ENCODE data around the gene ZNF436.
"Not testable (repeated sequence)": the region's sequence is repeated elsewhere in the genome, so short reads cannot be mapped to it uniquely, and the experiment has no call there.

Gene ZNF436

DNA sequence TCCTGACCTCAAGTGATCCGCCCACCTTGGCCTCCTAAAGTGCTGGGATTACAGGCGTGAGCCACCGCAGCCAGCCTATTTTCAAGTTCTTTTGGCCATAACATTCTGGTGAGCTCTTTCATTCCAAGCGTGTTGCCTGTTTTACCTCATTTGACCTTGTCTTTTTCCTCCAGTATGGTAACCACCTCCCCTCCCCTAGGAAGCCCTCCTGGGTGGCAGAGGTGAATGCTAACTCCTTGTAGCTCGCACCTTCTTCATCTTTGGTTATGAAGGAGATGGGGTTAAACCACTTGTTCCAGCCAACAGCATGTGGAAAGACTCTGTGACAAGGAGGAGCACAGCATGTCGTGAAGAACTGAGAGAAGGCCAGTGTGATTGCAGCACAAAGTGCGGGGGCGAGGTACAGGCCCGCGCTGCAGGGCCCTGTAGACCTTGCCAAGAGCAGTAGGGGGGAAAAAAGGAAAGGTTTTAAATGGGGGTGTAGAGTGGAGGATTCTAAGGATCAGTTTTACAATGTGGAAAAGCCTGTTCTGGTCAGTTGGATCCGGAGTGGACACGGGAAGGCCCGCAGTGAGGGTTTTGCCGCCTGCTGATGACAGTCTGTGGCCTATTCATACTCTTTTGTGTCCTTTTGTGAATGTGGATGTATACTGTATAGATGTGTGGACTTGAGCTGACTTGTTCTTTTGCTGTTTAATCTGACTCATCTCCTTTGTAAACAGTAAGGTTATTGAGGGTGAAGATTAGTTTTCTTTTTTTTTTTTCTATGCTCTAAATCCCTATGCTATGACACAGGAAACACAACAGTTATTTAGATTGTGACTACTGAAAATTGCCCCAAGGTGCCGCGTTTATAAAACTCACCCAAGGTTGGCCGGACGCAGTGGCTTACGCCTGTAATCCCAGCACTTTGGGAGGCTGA is 7.5 kb upstream of the ZNF436 start:
- Histone ChIP-seq H3K4me2 (no peak overlapping the region), H3K36me3 (no peaks in the 10 kb centered on the region), H3K27me3 (no peaks in the 10 kb centered on the region), H4K20me1 (no peaks in the 10 kb centered on the region), H3K4me1 (peaks cover 25% of the 10 kb centered on the region), H3K27ac (no peak overlapping the region), H3K9me3 (peaks cover 3% of the 10 kb centered on the region; the same call in 1 of the 2 replicates), H3K9ac (no peak overlapping the region), H3K4me3 (no peak overlapping the region)
- no peak for TF ChIP-seq Cebpa-rat (IDR thresholded peaks at IDR 0.05)

DNA sequence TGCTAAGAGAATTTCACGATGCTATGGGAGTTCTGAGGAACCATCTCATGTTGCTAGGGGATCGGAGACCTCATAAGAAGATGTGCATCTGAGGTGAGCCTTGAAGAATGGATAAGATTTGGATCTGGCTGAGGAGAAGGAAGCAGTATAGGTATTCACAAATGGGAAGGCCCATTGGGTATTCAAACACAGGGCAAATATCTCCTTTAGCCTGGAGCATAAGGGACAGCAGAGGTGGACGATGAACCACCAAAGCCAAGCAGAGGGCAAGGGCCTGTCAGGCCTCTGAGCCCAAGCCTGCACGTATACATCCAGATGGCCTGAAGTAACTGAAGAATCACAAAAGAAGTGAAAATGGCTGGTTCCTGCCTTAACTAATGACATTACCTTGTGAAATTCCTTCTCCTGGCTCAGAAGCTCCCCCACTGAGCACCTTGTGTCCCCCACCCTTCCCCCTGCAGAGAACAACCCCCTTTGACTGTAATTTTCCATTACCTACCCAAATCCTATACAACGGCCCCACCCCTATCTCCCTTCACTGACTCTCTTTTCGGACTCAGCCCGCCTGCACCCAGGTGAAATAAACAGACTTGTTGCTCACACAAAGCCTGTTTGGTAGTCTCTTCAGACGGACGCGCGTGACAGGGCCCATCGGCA is 4.6 kb upstream of the ZNF436 start:
- not testable (repeated sequence) for H3K9me3 ChIP-seq, H3K27me3 ChIP-seq, H3K9ac ChIP-seq, H3K27ac ChIP-seq, H3K36me3 ChIP-seq, H4K20me1 ChIP-seq, H3K4me2 ChIP-seq, H3K4me3 ChIP-seq
- peaks cover 50% of the 10 kb centered on the region for H3K4me1 ChIP-seq

DNA sequence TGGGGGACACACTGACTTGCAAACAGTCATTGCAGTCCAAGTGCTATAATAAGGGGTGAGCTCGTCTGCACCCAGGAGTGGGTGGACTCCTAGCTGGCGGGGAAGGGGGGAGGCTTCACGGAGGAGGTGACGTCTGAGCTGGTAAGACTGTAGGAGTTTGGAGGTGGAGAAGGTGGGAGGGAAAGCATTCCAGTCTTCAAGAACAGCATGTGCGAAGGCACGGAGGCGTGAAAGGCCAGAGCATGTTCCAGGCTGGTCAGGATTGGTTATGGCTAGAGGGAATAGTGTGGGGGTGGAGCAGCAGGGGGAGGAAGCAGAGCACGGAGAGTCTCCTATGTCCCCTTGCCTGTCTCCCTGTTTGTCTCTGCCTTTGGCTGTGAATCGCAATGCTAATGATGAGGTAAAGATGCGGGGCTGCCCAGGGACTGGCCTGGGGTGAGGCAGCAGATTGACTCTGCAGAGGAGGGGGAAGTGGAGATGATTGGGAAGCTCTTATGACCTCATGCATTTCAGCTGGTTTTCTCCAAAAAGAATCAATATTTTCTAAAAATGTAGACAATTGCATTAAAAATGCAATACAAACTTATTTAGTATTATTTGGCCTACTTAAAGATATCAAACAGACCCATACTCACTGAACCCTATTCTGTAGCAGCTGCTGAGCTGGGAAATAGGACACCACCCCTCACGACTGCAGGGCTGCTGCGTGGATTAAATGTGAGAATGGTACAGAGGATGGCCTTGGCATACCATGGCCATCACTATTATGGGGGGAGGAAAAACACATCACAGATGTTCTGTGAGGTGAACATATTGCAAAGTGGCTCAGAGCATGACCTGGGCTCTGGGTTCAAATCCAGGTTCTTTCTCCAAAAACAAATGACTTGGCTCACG is 2.6 kb upstream of the ZNF436 start:
- H3K36me3 ChIP-seq: peaks cover 5% of the 10 kb centered on the region; the same call in 1 of the 2 replicates
- peak overlapping the region; percentile 97 for H3K4me2 ChIP-seq
- peaks cover 56% of the 10 kb centered on the region for H3K4me1 ChIP-seq
- H3K9me3 ChIP-seq: peaks cover 4% of the 10 kb centered on the region; the same call in 1 of the 2 replicates
- no peaks in the 10 kb centered on the region for H3K27me3 ChIP-seq
- H3K27ac ChIP-seq: no peak overlapping the region
- TF ChIP-seq Cebpa-rat (IDR thresholded peaks at IDR 0.05): no peak
- H3K4me3 ChIP-seq: no peak overlapping the region
- H3K9ac ChIP-seq: peak overlapping the region; percentile 1; the same call in 1 of the 2 replicates
- no peaks in the 10 kb centered on the region for H4K20me1 ChIP-seq

DNA sequence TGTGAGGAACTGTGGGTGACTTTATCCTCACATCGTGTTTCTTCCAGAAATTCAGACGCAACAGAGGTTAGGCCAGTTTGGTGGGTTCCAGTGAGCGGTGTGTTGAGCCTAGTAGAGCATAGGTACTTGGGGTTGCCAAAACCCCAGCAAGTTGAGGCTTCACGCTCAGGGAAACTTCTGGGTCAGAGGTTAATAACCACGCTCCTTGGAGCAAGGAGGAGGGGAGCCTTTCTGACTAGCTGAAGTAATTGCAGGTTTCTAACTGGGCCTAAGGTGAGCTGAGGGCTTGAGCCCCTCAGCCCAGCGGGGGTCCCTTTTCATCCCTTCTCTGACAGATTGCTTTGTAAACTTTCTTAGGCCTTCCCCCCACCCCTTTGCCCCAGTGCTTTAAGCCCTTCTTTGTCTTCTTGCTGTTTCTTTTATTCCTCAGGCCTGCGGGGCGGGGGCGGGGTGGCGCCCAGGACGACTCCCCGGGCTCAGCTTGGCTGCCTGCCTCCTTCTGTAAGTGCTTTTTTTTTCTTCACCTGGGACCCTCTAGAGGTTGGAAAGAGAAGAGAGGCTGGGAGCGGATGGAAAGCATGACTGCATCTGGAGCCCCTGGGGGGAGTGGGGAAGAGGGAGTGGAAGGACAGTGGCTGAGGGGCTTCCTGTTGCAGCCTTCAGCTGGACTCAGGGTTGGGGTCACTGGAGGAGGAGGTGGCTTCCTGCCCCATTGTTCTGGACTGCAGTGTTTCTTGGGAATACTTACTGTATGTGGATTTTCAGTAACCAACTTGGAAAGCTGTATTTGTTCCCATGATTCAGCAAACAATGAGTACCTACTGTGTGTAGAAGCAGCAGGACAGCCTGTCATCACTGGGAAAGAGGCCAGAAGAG is 1.3 kb upstream of the ZNF436 start:
- H3K4me3 ChIP-seq: peak overlapping the region; percentile 83
- TF ChIP-seq Cebpa-rat (IDR thresholded peaks at IDR 0.05): no peak
- peak overlapping the region; percentile 92 for H3K27ac ChIP-seq

DNA sequence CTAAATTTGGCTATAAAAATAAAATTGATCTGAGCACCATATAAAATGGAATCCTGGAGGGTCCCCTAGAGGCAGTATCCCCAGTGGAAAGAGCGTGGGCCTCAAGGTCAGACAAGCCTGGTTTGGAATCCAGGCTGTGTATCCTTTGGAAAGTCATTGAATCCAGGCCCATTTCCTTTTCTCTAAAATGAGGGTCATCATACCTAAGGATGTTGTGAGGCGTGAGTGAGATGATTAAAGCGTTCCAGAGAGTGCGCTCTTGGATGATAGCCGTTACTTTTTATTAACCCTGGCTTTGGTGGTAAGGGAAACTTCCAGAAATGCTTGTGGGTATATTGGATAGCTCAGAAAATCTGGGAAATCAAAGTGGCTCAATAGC is 683 bp upstream of the ZNF436 start:
- H4K20me1 ChIP-seq: no peaks in the 10 kb centered on the region
- TF ChIP-seq Cebpa-rat (IDR thresholded peaks at IDR 0.05): no peak
- H3K27me3 ChIP-seq: no peaks in the 10 kb centered on the region
- peaks cover 20% of the 10 kb centered on the region for H3K9me3 ChIP-seq
- peak overlapping the region; percentile 89 for H3K9ac ChIP-seq
- peak overlapping the region; percentile 83 for H3K4me3 ChIP-seq
- H3K4me1 ChIP-seq: peaks cover 64% of the 10 kb centered on the region
- peak overlapping the region; percentile 97 for H3K4me2 ChIP-seq
- H3K27ac ChIP-seq: peak overlapping the region; percentile 92
- H3K36me3 ChIP-seq: peaks cover 24% of the 10 kb centered on the region

More for the DNA sequence above, 1.3 kb upstream of the ZNF436 start:
- Histone ChIP-seq H3K4me2 (peak overlapping the region; percentile 97), H3K9ac (peak overlapping the region; percentile 89), H4K20me1 (no peaks in the 10 kb centered on the region), H3K4me1 (peaks cover 64% of the 10 kb centered on the region), H3K9me3 (peaks cover 16% of the 10 kb centered on the region), H3K36me3 (peaks cover 17% of the 10 kb centered on the region), H3K27me3 (no peaks in the 10 kb centered on the region)

DNA sequence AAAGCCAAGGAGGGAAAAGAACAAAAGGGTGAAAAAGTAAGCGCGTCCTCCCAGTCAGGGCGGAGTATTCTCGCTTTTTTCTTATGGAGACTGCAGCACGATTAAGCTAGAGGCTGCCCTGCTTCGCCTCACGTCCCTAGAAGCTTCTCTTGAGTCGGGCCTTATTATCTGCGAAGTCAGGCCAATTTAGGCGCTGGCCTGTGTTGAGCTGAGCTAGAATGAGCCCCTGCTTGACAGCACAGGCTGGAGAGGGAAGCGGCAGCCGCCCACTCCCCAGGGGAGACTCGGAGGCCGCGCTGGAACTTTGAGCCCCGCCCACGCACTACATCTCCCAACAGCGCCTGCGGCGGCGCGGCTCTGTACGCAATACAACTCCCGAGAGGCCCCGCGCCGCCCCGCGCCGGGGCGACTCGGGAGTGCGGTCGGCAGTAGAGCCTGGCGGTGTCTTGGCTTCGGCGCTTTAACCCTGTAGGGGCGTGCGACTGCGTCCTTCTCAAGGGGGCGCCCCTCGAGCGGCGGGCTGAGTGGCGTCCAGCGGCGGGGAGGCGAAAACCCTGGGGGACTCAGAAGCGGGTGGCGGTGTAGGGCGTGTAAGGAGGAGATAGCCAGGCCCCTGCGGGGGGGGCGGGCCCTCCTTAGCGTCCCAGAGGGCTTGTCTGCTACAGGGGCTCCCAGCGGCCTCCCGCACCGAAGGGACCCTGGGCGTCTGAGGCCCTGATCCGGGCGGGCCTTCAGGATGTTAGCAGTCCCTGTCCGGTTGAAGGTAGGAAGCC is 888 bp downstream of the ZNF436 start:
- Histone ChIP-seq H3K9me3 (peaks cover 36% of the 10 kb centered on the region), H3K4me1 (peaks cover 55% of the 10 kb centered on the region)
- peak; percentile 71; the same call in 1 of the 2 replicates for TF ChIP-seq Cebpa-rat (IDR thresholded peaks at IDR 0.05)

DNA sequence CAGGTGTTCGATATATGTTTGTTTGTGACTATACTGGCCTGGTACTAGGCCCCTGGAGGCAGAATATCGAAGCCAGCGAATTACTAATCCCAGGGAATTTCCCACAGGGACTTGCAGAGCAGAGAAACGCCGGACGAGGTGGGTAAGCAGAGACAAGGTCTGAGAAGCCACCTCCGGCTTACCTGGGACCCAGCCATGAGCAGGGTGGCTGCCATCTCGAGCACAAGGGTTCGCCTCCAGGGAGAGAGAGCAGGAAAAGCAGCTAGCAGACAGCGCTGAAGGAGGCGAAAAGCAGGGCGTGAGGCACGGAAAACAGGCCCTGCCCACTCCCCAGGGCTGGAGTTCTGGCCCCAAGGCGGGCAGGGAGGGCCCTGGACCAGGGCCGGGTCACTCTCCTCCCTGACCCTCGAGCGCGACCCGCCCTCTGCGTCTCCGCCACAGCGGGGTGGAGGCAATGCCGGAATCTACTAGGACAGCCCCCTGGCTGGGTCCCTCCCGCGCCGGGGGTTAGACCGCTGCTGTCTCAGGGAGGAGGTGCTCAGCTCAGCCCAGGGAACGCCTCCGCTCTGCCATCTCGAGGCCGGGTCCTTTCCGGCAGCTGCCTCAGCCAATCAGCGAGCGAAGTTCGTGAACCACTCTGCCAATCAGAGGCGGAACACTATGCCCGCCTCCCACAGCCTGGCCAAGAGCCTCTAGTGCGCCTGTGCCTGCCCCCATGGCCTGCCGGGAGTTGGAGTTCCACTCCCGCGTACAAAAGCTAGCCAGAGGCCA is 1.7 kb downstream of the ZNF436 start:
- H3K27me3 ChIP-seq: no peaks in the 10 kb centered on the region
- no peak for TF ChIP-seq Cebpa-rat (IDR thresholded peaks at IDR 0.05)
- peak overlapping the region; percentile 92 for H3K27ac ChIP-seq

More for the DNA sequence above, 888 bp downstream of the ZNF436 start:
- H3K27ac ChIP-seq: peak overlapping the region; percentile 92
- H3K9ac ChIP-seq: peak overlapping the region; percentile 89
- H3K4me3 ChIP-seq: peak overlapping the region; percentile 83
- H3K36me3 ChIP-seq: peaks cover 39% of the 10 kb centered on the region
- H3K27me3 ChIP-seq: no peaks in the 10 kb centered on the region
- no peaks in the 10 kb centered on the region for H4K20me1 ChIP-seq
- H3K4me2 ChIP-seq: peak overlapping the region; percentile 97

DNA sequence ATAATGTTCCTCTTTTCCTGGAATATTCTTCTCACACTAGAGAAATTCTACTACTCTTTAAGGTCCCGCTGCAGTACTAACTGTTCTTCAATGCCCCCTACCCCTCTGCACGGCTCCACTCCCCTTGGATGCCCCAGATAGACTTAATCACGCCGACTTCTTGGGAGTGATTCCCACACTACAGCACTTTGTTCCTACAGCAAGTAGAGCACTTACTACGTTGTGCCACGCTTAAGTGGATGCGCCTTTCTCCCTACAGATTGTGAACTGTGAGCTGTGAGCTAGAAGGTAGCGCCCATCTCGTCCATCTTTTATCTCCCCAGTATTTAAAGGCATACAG is 2.2 kb downstream of the ZNF436 start:
- Histone ChIP-seq H3K36me3 (peaks cover 53% of the 10 kb centered on the region), H4K20me1 (no peaks in the 10 kb centered on the region), H3K27ac (peak overlapping the region; percentile 92), H3K27me3 (no peaks in the 10 kb centered on the region), H3K4me2 (peak overlapping the region; percentile 97), H3K4me3 (peak overlapping the region; percentile 83), H3K9me3 (peaks cover 49% of the 10 kb centered on the region), H3K4me1 (peaks cover 42% of the 10 kb centered on the region), H3K9ac (peak overlapping the region; percentile 89)
- TF ChIP-seq Cebpa-rat (IDR thresholded peaks at IDR 0.05): no peak

More for the DNA sequence above, 1.7 kb downstream of the ZNF436 start:
- Histone ChIP-seq H3K9me3 (peaks cover 43% of the 10 kb centered on the region), H3K9ac (peak overlapping the region; percentile 89), H3K36me3 (peaks cover 47% of the 10 kb centered on the region), H4K20me1 (no peaks in the 10 kb centered on the region), H3K4me2 (peak overlapping the region; percentile 97), H3K4me3 (peak overlapping the region; percentile 83), H3K4me1 (peaks cover 47% of the 10 kb centered on the region)

All from BLaER1 (cell line).